Progenitor cell of endocrine pancreas (in vitro differentiated cells): ENCODE measurements around the gene MAML3. TPM values are rescaled to one million over a fixed set of nuclear protein-coding genes. Genes with fewer than 3 reads are reported as not detected.
A peak's percentile ranks its signal among the peaks of the same experiment; 100 is the strongest.

Source experiments
- DNase-seq: peaks from one replicate; pipeline ENCODE4 v3.0.0; 2021; ENCODE audit warnings: low spot score; ENCODE audit not compliant: unreplicated experiment
- H3K27ac Mint-ChIP-seq: 2 replicates; pipeline ENCODE4 v1.8.0; 2021; ENCODE audit warnings: mild to moderate bottlenecking, moderate library complexity, mixed read lengths
- H3K27me3 Mint-ChIP-seq: 2 replicates; pipeline ENCODE4 v1.8.0; 2021; ENCODE audit warnings: mixed read lengths
- H3K36me3 Mint-ChIP-seq: 2 replicates; pipeline ENCODE4 v1.8.0; 2022; ENCODE audit warnings: mixed read lengths; ENCODE audit not compliant: insufficient read depth
- H3K4me1 Mint-ChIP-seq: 2 replicates; pipeline ENCODE4 v1.8.0; 2021; ENCODE audit warnings: low read depth, mixed read lengths
- H3K4me3 Mint-ChIP-seq: 2 replicates; pipeline ENCODE4 v1.8.0; 2021; ENCODE audit warnings: low read depth, mild to moderate bottlenecking, moderate library complexity, mixed read lengths
- H3K9me3 Mint-ChIP-seq: 2 replicates; pipeline ENCODE4 v1.8.0; 2021; ENCODE audit warnings: low read depth, mixed read lengths
- CTCF ChIP-seq: fragments of 200-600 bp; sonication (generic); IDR thresholded peaks from one replicate; pipeline ENCODE4 v1.5.0; 2021; ENCODE audit warnings: antibody characterized with exemption, mild to moderate bottlenecking; ENCODE audit not compliant: unreplicated experiment
- total RNA-seq: library from RNA; stranded (reverse); gene quantifications from 2 replicates; pipeline ENCODE4 v1.2.1, GENCODE V29; 2021

The MAML3 gene
- total RNA-seq, 1 donor from 2014 or later, result 48.5 TPM

- TF ChIP-seq CTCF, result no peak
- no peak for DNase-seq
- Mint-ChIP-seq H3K27me3 (no peaks in the 10 kb centered on the region), H3K9me3 (no peaks in the 10 kb centered on the region), H3K36me3 (peaks cover 5% of the 10 kb centered on the region), H3K27ac (peak overlapping the region; percentile 37), H3K4me3 (no peak overlapping the region), H3K4me1 (peaks cover 46% of the 10 kb centered on the region)
Measured at GRCh38 chr4:139779691-139780090, 374.3 kb downstream of the MAML3 start.

DNA sequence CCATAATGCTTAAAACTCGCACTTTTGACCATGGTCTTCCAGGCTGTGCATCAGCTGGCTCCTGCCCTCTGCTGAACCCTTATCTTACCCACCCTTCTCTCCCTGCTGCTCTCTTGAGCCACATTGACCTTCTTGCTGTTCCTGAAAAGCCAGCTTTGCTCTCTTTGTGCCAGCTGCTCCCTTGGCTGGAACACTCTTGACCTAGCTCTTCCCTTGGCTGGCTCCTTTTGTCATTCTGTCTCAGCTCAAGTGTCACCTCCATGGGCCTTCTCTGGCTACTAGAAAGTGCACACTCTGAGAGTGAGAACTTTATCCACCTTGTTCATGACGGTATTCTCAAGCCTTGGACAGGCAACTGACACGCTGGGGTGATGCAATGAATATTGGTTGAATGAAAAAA is 376.2 kb downstream of the MAML3 start:
- TF ChIP-seq CTCF, result no peak
- Mint-ChIP-seq H3K4me1 (peaks cover 27% of the 10 kb centered on the region), H3K27ac (peak overlapping the region; percentile 4), H3K4me3 (no peak overlapping the region), H3K27me3 (no peaks in the 10 kb centered on the region), H3K9me3 (no peaks in the 10 kb centered on the region), H3K36me3 (peaks cover 6% of the 10 kb centered on the region)
- no peak for DNase-seq

GRCh38 chr4:139776235-139776634 is 377.7 kb downstream of the MAML3 start:
- Mint-ChIP-seq H3K27ac (peak overlapping the region; percentile 47), H3K36me3 (peaks cover 6% of the 10 kb centered on the region), H3K9me3 (no peaks in the 10 kb centered on the region), H3K4me1 (peaks cover 25% of the 10 kb centered on the region), H3K4me3 (no peak overlapping the region), H3K27me3 (no peaks in the 10 kb centered on the region)
- TF ChIP-seq CTCF, result no peak
- no peak for DNase-seq

DNA sequence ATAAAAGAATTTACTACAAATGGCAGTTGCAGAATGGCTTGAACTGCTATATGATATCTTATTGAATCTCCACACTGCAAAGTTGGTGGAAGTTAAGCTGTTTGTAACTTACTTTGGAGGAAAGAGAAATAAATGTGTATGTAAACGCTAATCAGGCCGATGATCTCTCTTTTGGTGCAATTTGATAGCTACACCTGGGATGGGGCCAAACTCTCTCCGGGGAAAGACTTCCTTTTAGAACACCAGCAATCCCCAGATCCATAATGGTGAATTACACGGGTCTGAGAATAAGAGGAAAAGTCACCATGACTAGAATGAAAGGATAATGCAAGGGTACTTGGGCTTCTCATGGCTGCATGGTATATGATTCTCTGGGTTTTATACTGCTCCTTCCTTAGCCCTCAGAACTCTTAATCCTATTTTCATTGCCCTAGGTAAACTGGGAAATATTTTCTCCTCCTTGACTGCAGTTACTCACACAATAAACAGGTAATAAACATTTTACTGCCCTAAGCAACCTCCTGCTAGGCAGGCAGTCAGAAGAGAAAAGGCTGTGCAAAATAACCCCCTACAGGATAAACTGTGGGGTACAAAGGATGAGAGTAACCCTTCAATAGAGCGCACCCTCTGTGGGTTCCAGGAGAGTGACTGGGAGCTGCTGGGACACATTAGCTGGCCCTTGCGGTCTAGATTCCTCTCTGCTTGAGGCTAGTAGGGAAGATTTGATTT is 379.1 kb downstream of the MAML3 start:
- peaks cover 8% of the 10 kb centered on the region for H3K36me3 Mint-ChIP-seq
- H3K27me3 Mint-ChIP-seq, result no peaks in the 10 kb centered on the region
- no peaks in the 10 kb centered on the region for H3K9me3 Mint-ChIP-seq
- no peak for TF ChIP-seq CTCF
- no peak overlapping the region for H3K4me3 Mint-ChIP-seq
- H3K27ac Mint-ChIP-seq, result no peak overlapping the region
- H3K4me1 Mint-ChIP-seq, result peaks cover 27% of the 10 kb centered on the region
- no peak for DNase-seq

DNA sequence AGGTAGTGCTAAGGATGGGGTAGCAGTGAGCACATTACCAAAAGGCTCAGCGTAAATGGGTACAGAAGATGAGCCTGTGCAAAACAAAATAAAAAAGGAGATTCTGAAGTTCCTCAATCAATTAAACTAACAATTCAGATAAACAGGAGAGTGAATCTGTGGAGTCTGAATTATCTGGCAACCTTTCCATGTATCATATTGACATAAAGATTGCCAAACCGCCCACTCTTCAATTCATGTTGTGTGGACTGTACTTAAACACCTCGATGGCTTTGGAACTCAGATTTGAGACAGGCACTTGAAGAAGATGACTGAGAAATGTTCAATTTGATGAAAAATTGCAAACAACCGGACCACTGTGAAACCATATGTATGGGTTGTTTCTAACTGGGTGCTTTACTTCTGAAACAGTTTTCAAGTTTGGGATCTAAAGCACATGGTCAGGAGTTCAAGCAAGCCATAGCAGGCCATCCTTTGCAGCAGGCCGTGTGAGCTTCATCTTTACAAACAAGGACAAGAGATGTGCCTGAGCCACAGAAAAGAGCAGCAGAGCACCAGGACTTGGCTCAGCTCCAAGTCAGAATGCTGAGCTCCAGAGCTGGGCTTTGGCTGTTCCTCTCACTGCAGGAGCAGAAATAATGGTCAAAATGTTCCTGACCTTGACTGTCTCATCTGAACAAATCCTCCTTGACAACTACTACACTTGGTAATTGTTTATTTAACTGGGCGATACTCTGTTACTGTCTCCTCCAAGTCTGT is 380.2 kb downstream of the MAML3 start:
- Mint-ChIP-seq H3K9me3 (no peaks in the 10 kb centered on the region), H3K4me1 (peaks cover 26% of the 10 kb centered on the region), H3K27ac (peak overlapping the region; percentile 33), H3K36me3 (peaks cover 8% of the 10 kb centered on the region), H3K27me3 (no peaks in the 10 kb centered on the region), H3K4me3 (no peak overlapping the region)
- TF ChIP-seq CTCF, result no peak
- no peak for DNase-seq
